LNCaP clone FGC (cell line): ENCODE measurements around the gene ATAD5.
"Not testable (repeated sequence)": the region's sequence is repeated elsewhere in the genome, so short reads cannot be mapped to it uniquely, and the experiment has no call there.

Experiments
- DNase-seq: peaks from one replicate; pipeline ENCODE4 v3.0.0-alpha.2; 2011; ENCODE audit warnings: low read depth
- H3K4me3 ChIP-seq: 2 replicates; pipeline ENCODE4 v1.5.1; 2011; ENCODE audit warnings: mild to moderate bottlenecking, low read depth, low read length, control low read depth
- TF ChIP-seq, protein P1 (sequence below): IDR thresholded peaks from 2 replicates; pipeline ENCODE4 v1.5.1; 2012; ENCODE audit warnings: mild to moderate bottlenecking; ENCODE audit not compliant: control insufficient read depth, insufficient read depth; ENCODE audit errors: extremely low read depth

The ATAD5 gene

DNA sequence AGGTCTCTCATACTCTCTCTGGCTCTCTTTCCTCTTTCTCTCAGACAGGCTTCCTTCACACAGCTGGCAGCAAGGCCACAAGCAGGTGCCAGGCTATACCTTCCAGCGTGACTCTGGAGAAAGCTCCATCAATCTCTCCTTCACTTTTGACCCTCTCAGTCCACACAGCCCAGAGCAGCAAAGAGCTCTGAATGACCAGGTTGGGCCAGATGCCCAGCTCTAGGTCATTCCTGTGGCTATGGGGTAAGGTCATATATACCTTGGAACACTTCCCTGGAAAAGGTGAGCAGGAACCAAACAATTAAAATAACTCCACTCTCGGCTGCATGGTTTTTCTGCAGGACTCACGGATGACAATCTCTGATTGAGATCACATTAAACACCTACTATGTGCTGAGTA is 98.7 kb downstream of the ATAD5 start:
- TF ChIP-seq, protein P1, sequence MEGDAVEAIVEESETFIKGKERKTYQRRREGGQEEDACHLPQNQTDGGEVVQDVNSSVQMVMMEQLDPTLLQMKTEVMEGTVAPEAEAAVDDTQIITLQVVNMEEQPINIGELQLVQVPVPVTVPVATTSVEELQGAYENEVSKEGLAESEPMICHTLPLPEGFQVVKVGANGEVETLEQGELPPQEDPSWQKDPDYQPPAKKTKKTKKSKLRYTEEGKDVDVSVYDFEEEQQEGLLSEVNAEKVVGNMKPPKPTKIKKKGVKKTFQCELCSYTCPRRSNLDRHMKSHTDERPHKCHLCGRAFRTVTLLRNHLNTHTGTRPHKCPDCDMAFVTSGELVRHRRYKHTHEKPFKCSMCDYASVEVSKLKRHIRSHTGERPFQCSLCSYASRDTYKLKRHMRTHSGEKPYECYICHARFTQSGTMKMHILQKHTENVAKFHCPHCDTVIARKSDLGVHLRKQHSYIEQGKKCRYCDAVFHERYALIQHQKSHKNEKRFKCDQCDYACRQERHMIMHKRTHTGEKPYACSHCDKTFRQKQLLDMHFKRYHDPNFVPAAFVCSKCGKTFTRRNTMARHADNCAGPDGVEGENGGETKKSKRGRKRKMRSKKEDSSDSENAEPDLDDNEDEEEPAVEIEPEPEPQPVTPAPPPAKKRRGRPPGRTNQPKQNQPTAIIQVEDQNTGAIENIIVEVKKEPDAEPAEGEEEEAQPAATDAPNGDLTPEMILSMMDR = no peak
- no peak overlapping the region for H3K4me3 ChIP-seq
- DNase-seq = peak; percentile 40

DNA sequence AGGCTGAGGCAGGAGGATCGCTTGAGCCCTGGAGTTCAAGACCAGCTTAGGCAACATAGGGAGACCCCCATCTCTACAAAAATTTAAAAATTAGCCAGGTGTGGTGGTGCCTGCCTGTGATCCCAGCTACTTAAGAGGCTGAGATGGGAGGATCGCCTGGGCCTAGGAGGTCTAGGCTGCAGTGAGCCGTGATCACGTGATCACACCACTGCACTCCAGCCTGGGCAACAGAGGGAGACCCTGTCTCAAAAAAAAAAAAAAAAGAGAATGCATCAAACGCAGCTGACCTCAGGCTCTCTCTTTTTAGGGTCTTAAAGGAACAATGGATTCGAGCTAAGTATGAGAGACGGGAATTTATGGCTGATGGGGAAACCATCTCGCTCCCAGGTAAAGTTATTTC is 99.8 kb downstream of the ATAD5 start:
- DNase-seq, H3K4me3 ChIP-seq: not testable (repeated sequence)

DNA sequence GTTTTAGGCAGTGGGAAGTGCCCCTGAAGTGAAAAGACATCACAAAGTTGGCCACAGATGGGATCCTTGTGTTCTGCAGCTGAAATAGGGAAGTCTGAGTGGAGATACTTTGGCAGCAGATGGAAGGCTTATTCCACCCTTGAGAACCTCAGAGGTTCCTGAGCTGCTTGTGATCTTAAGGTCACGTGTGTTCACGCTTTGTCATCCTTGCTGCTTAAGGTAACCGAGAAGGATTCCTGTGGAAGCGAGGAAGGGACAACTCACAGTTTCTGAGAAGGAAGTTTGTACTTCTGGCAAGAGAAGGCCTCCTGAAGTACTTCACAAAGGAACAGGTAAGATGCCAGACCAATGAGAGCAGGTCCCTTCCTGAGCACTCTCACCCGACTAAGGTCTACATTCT is 102.2 kb downstream of the ATAD5 start:
- DNase-seq = no peak
- TF ChIP-seq, protein P1 = no peak

DNA sequence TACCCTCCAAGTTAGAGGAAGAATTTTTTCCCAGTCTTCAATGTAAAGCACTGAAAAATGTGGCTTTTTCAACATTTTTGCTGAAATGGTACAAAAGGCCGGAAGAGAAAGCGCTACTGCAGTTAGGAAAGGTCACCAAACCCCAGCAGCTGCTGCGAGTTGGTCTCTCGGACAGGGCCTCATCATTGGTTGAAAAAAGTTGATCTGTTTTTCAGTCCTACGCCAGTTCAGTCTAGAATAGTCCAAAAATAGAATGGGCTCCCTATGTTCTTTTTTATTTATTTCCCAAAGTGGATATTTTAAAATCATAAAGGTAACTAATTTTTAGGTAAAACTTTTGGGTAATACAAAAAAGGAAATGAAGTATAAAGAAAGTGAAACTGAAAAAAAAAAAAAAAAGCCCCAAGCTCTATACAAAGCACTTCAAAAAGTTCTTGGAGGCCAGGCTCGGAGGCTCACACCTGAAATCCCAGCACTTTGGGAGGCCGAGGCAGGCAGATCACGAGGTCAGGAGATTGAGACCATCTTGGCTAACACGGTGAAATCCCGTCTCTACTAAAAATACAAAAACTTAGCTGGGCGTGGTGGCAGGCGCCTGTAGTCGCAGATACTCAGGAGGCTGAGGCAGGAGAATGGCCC is 107.4 kb downstream of the ATAD5 start:
- H3K4me3 ChIP-seq = no peak overlapping the region
- no peak for DNase-seq
- TF ChIP-seq, protein P1 = no peak

More for the DNA sequence above, 102.2 kb downstream of the ATAD5 start:
- no peak overlapping the region for H3K4me3 ChIP-seq

DNA sequence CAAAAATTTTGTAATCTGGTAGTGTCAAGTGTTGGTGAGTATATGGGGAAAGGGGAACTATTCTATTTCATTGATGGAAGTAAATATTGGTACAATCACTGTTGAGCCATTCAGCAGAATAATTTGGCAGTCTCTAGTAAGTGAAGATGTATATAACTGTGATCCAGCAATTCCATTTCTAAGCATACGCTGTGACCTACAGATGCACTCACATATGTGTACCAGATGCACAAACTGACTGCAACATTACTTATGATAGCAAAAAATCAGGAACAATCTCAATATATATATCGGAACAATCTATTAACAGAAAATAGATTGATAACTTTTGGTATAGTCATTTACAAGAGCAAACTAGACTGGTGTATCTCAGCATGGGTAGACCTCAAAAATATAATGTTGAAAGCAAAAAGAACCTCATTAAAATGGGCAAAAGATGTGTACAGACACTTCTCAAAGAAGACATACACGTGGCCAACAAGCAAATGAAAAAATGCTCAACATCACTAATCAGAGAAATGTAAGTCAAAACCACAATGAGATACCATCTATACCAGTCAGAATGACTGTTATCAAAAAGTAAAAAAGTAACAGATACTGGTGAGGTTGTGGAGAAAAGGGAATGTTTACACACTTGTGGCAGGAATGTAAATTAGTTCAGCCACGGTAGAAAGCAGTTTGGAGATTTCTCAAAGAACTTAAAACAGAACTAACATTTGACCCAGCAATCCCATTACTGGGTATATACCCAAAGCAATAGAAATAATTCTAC is 110.7 kb downstream of the ATAD5 start:
- TF ChIP-seq, protein P1 = no peak
- no peak for DNase-seq
- H3K4me3 ChIP-seq = no peak overlapping the region
